ENCODE data around the gene CLCNKA.

DNA sequence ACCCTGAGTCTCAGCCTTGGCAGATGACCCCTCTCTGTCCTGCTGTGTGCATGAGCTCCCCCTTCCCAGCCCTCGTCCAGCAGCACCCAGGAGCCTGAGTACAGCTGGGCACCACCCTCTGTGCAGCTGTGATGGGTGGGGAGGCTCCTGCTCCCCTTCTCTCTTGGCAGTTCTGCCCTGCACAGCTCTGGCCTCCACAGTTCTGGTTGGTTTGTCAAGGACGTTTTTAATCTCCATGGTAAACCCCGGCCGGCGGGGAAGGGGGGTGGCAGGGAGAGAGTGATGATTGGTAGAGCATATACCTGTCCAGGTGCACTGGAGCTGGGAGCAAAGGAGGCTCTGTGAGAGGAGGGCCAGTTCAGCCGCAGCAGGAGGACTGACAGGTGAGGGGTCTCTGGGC lies at the start of gene CLCNKA:
- TF ChIP-seq, protein P1, sequence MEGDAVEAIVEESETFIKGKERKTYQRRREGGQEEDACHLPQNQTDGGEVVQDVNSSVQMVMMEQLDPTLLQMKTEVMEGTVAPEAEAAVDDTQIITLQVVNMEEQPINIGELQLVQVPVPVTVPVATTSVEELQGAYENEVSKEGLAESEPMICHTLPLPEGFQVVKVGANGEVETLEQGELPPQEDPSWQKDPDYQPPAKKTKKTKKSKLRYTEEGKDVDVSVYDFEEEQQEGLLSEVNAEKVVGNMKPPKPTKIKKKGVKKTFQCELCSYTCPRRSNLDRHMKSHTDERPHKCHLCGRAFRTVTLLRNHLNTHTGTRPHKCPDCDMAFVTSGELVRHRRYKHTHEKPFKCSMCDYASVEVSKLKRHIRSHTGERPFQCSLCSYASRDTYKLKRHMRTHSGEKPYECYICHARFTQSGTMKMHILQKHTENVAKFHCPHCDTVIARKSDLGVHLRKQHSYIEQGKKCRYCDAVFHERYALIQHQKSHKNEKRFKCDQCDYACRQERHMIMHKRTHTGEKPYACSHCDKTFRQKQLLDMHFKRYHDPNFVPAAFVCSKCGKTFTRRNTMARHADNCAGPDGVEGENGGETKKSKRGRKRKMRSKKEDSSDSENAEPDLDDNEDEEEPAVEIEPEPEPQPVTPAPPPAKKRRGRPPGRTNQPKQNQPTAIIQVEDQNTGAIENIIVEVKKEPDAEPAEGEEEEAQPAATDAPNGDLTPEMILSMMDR (IDR thresholded peaks at IDR 0.05; ENCODE audit: low read length), result no peak
- TF ChIP-seq EZH2 (IDR thresholded peaks at IDR 0.05; ENCODE audit: borderline replicate concordance, low read length), result no peak

Data from OCI-LY1 (cell line).